ENCODE data around the gene PI16. TPM values are rescaled to one million over a fixed set of nuclear protein-coding genes. Genes with fewer than 3 reads are reported as not detected.
A peak's percentile ranks its signal among the peaks of the same experiment; 100 is the strongest.
"Not testable (repeated sequence)": the region's sequence is repeated elsewhere in the genome, so short reads cannot be mapped to it uniquely, and the experiment has no call there.

The PI16 gene
- total RNA-seq, 1 experiment from 2014 or later, result 0.07 TPM

DNA sequence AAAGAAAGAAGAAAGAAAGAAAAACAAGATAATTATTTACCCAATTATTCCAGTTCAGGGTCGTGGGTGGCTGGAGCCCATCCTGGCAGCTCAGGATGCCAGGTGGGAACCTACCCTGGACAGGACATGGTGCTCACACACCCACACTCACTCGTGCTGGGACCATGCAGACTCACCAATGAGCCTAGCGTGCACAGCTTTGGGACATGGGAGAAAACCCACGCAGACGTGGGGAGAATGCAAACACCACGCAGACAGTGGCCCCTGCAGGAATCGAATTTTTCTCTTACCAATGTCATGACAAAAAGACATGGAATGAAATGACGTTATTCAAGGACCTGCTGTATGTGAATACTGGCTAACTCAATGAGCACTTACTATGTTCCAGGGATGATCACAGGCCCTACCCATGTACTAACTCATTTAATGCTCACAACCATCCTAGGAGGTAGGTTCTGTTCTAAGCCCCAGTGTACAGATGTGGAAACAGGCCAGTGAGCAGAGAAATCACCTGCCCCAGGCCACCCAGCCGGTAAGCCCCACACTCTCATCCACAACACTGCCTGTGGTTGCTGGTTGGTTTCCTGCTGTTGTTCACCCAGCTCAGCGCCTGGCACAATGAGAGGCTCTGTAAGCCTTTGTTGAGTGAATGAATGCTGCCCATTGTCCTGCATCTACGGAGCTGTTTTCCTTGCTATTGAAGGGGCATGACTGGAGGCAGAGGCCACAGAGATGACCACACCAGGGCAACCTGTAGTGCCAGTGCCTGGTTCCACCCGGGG is 6.8 kb upstream of the PI16 start:
- Histone ChIP-seq H3K9me2 (replicated peaks; ENCODE audit: low read length) (no peaks in the 10 kb centered on the region), H3K27ac (ENCODE audit: low read length) (no peak overlapping the region), H4K20me1 (ENCODE audit: low read length) (no peaks in the 10 kb centered on the region), H3K9ac (ENCODE audit: low read length) (no peak overlapping the region), H3K4me1 (ENCODE audit: insufficient read depth, low read length) (peaks cover 22% of the 10 kb centered on the region), H3K9me3 (ENCODE audit: low read length) (no peaks in the 10 kb centered on the region), H3F3A (ENCODE audit: low read length, unreplicated experiment) (no peaks in the 10 kb centered on the region), H3K27me3 (ENCODE audit: low read length) (no peaks in the 10 kb centered on the region), H3K4me2 (ENCODE audit: low read length) (no peak overlapping the region), H2AFZ (ENCODE audit: low read length) (no peak overlapping the region), H3K36me3 (ENCODE audit: low read depth, low read length) (no peaks in the 10 kb centered on the region), H3K4me3 (ENCODE audit: low read length) (no peak overlapping the region), H3K79me2 (ENCODE audit: low read length) (no peaks in the 10 kb centered on the region)
- BruUV-seq (replicated peaks), result no TSS peak
- CTCF ChIA-PET, result no interaction called here
- DNase-seq (no peak), ATAC-seq (no peak)
- intact Hi-C loops (cut with micrococcal nuclease), result no loop called here
- TF ChIP-seq EZH2 (IDR thresholded peaks at IDR 0.05; ENCODE audit: low read length, unreplicated experiment), result no peak
- TF ChIP-seq EZH2phosphoT487 (IDR thresholded peaks at IDR 0.05; ENCODE audit: borderline replicate concordance, low read length), result no peak
- TF ChIP-seq, protein P1, sequence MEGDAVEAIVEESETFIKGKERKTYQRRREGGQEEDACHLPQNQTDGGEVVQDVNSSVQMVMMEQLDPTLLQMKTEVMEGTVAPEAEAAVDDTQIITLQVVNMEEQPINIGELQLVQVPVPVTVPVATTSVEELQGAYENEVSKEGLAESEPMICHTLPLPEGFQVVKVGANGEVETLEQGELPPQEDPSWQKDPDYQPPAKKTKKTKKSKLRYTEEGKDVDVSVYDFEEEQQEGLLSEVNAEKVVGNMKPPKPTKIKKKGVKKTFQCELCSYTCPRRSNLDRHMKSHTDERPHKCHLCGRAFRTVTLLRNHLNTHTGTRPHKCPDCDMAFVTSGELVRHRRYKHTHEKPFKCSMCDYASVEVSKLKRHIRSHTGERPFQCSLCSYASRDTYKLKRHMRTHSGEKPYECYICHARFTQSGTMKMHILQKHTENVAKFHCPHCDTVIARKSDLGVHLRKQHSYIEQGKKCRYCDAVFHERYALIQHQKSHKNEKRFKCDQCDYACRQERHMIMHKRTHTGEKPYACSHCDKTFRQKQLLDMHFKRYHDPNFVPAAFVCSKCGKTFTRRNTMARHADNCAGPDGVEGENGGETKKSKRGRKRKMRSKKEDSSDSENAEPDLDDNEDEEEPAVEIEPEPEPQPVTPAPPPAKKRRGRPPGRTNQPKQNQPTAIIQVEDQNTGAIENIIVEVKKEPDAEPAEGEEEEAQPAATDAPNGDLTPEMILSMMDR (conservative IDR thresholded peaks at IDR 0.05; ENCODE audit: low read depth, low read length), result no peak
- POLR2A ChIA-PET (ENCODE audit: unreplicated experiment), result no interaction called here

DNA sequence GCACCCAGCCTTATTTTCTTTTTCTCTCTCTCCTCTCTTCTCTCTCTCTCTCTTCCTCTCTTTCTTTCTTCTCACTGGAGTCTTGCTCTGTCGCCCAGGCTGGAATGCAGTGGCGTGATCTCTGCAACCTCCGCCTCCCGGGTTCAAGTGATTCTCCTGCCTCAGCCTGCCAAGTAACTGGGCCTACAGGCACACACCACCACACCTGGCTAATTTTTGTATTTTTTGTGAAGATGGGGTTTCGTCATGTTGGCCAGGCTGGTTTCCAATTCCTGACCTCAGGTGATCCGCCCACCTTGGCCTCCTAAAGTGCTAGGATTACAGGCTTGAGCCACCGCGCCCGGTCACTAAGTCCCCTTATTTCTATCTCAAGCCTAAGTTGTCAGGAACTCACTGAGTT is 5.5 kb upstream of the PI16 start:
- H4K20me1 ChIP-seq (ENCODE audit: low read length); H3K4me3 ChIP-seq (ENCODE audit: low read length); intact Hi-C loops (cut with micrococcal nuclease); H3K27me3 ChIP-seq (ENCODE audit: low read length); H3K79me2 ChIP-seq (ENCODE audit: low read length); H3K36me3 ChIP-seq (ENCODE audit: low read depth, low read length); ATAC-seq; H3K9me2 ChIP-seq (replicated peaks; ENCODE audit: low read length); BruUV-seq (replicated peaks); POLR2A ChIA-PET (ENCODE audit: unreplicated experiment); H3F3A ChIP-seq (ENCODE audit: low read length, unreplicated experiment); H3K9me3 ChIP-seq (ENCODE audit: low read length); DNase-seq: not testable (repeated sequence)
- H3K4me1 ChIP-seq (ENCODE audit: insufficient read depth, low read length), result peaks cover 22% of the 10 kb centered on the region
- H2AFZ ChIP-seq (ENCODE audit: low read length), result peak overlapping the region; percentile 3; the same call in 1 of the 2 replicates
- peak overlapping the region; percentile 30; the same call in 1 of the 2 replicates for H3K9ac ChIP-seq (ENCODE audit: low read length)
- H3K4me2 ChIP-seq (ENCODE audit: low read length), result peak overlapping the region; percentile 45
- peak overlapping the region; percentile 90 for H3K27ac ChIP-seq (ENCODE audit: low read length)
- CTCF ChIA-PET, result interaction anchor here (1.0 to 1.3 kb wide), 2 partner anchors 35 to 69 kb away, joined by 3 to 9 read pairs; no protein-coding TSS in a partner anchor

DNA sequence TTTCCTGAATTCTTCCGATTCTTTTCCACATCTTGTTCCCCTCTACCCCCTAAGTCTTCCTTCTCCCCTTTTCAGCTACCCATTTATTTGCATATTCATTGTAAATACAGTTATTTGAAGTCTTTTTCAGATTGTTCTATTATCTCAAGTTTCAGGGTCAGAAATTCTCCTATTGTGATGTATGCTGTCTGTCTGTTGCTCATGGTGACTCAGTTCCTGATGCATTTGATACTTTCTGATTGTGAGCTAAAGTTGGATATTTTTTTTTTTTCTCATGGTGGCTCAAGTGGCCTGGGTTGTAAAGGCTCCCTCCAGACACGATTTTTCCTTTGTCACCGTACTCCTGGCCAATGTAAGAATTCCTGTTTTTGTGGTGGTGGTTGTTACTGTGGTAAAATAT is 4.9 kb upstream of the PI16 start:
- Histone ChIP-seq H3K9me2 (replicated peaks; ENCODE audit: low read length) (no peaks in the 10 kb centered on the region), H3K9ac (ENCODE audit: low read length) (peak overlapping the region; percentile 49), H3K27me3 (ENCODE audit: low read length) (no peaks in the 10 kb centered on the region), H3K4me3 (ENCODE audit: low read length) (0 out of 2 replicates have a peak overlapping the region, but pooled peaks have one; percentile 0), H4K20me1 (ENCODE audit: low read length) (no peaks in the 10 kb centered on the region), H3K9me3 (ENCODE audit: low read length) (no peaks in the 10 kb centered on the region), H3K4me2 (ENCODE audit: low read length) (peak overlapping the region; percentile 45), H3K36me3 (ENCODE audit: low read depth, low read length) (no peaks in the 10 kb centered on the region), H2AFZ (ENCODE audit: low read length) (peak overlapping the region; percentile 3), H3K4me1 (ENCODE audit: insufficient read depth, low read length) (peaks cover 22% of the 10 kb centered on the region), H3K79me2 (ENCODE audit: low read length) (no peaks in the 10 kb centered on the region), H3F3A (ENCODE audit: low read length, unreplicated experiment) (no peaks in the 10 kb centered on the region), H3K27ac (ENCODE audit: low read length) (peak overlapping the region; percentile 90)
- BruUV-seq (replicated peaks), result no TSS peak
- DNase-seq, result peak; percentile 75
- no peak for TF ChIP-seq EZH2phosphoT487 (IDR thresholded peaks at IDR 0.05; ENCODE audit: borderline replicate concordance, low read length)
- TF ChIP-seq, protein P1 (conservative IDR thresholded peaks at IDR 0.05; ENCODE audit: low read depth, low read length), result no peak
- no peak for TF ChIP-seq EZH2 (IDR thresholded peaks at IDR 0.05; ENCODE audit: low read length, unreplicated experiment)
- peak; percentile 90 for ATAC-seq
- CTCF ChIA-PET, result interaction anchor here (1.0 to 1.3 kb wide), 2 partner anchors 36 to 68 kb away, joined by 3 to 9 read pairs; no protein-coding TSS in a partner anchor
- POLR2A ChIA-PET (ENCODE audit: unreplicated experiment), result no interaction called here
- intact Hi-C loops (cut with micrococcal nuclease), result no loop called here

Measured in PC-3 (cell line).